Measurements from ENCODE around the gene OLA1. TPM values are rescaled to one million over a fixed set of nuclear protein-coding genes. Genes with fewer than 3 reads are reported as not detected.

Gene OLA1
- polyA plus RNA-seq, 1 of the 3 experiments (the other 2 are of a cell fraction), result 46.9 TPM

GRCh38 chr2:174263997-174264396 lies 15.7 kb upstream of the OLA1 start (continued):
- TF ChIP-seq FOSL2 (IDR thresholded peaks at IDR 0.05; ENCODE audit: borderline replicate concordance, low read depth) (peak; percentile 85), RFX5 (IDR thresholded peaks at IDR 0.05; ENCODE audit: low read length) (no peak), REST (IDR thresholded peaks at IDR 0.05; ENCODE audit: low read depth, low read length) (no peak), TEAD4 (IDR thresholded peaks at IDR 0.05; ENCODE audit: borderline replicate concordance, insufficient read depth) (no peak), ZBTB33 (IDR thresholded peaks at IDR 0.05; ENCODE audit: borderline replicate concordance, low read depth) (no peak), GATA2 (CRISPR knock-in tag; IDR thresholded peaks at IDR 0.05) (no peak), YY1 (IDR thresholded peaks at IDR 0.05; ENCODE audit: low read depth) (no peak), JUND (IDR thresholded peaks at IDR 0.05) (peak; percentile 63), SMC3 (IDR thresholded peaks at IDR 0.05; ENCODE audit: low read depth, low read length) (no peak)
- TF ChIP-seq, protein P1, sequence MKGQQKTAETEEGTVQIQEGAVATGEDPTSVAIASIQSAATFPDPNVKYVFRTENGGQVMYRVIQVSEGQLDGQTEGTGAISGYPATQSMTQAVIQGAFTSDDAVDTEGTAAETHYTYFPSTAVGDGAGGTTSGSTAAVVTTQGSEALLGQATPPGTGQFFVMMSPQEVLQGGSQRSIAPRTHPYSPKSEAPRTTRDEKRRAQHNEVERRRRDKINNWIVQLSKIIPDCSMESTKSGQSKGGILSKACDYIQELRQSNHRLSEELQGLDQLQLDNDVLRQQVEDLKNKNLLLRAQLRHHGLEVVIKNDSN (IDR thresholded peaks at IDR 0.05; ENCODE audit: borderline replicate concordance, low read depth), result no peak

DNA sequence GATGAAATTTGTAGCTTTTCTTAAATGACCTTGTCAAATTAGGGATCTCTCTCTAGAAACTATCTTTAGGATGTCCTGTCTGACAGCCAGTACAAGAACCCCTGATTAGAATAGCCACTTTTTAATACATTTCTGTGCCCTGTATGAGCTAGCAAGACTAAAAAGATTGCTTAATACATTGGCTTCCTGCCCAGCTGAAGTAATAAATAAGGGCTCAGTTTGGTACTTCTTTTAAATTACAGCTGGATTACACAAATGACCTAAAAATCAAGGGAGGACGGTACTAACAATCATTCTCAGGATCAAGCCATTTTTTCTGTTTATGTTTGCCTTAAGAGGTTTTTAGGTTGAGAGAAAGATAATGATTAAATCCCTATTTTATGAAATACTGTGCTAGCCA lies 11.6 kb upstream of the OLA1 start:
- no peak for DNase-seq
- Histone ChIP-seq H3K9me2 (no peaks in the 10 kb centered on the region), H4K20me1 (ENCODE audit: insufficient read depth) (no peaks in the 10 kb centered on the region), H2AFZ (ENCODE audit: low read depth) (no peak overlapping the region), H3F3A (replicated peaks; ENCODE audit: insufficient read depth) (peaks cover 3% of the 10 kb centered on the region), H3K4me3 (ENCODE audit: low read depth in 2 of 2, low read length in 1 of 2) (no peak overlapping the region), H3K79me2 (ENCODE audit: insufficient read depth) (no peaks in the 10 kb centered on the region), H3K27ac (ENCODE audit: low read depth in 2 of 2, low read length in 1 of 2) (no peak overlapping the region), H3K9me3 (no peaks in the 10 kb centered on the region), H3K4me2 (no peak overlapping the region), H3K9ac (no peak overlapping the region), H3K27me3 (ENCODE audit: insufficient read depth) (no peaks in the 10 kb centered on the region), H3K36me3 (replicated peaks in 1 of 2; ENCODE audit: control insufficient read depth in 1 of 2, insufficient read depth in 2 of 2, low read length in 1 of 2) (no peaks in the 10 kb centered on the region), H3K4me1 (ENCODE audit: control insufficient read depth in 1 of 2, insufficient read depth in 2 of 2, low read depth in 1 of 2, low read length in 1 of 2) (no peaks in the 10 kb centered on the region)
- TF ChIP-seq NRF1 (IDR thresholded peaks at IDR 0.05; ENCODE audit: low read depth, low read length) (no peak), MEF2A (IDR thresholded peaks at IDR 0.05; ENCODE audit: borderline replicate concordance, low read depth) (no peak), YY1 (IDR thresholded peaks at IDR 0.05; ENCODE audit: low read depth) (no peak), RAD21 (IDR thresholded peaks at IDR 0.05; ENCODE audit: low read length) (no peak), PBX3 (IDR thresholded peaks at IDR 0.05) (no peak), FOXM1 (IDR thresholded peaks at IDR 0.05; ENCODE audit: low read depth) (no peak), SMC3 (IDR thresholded peaks at IDR 0.05; ENCODE audit: low read depth, low read length) (no peak)
- TF ChIP-seq, protein P2, sequence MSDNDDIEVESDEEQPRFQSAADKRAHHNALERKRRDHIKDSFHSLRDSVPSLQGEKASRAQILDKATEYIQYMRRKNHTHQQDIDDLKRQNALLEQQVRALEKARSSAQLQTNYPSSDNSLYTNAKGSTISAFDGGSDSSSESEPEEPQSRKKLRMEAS (IDR thresholded peaks at IDR 0.05; ENCODE audit: low read depth), result no peak
- TF ChIP-seq, protein P3, sequence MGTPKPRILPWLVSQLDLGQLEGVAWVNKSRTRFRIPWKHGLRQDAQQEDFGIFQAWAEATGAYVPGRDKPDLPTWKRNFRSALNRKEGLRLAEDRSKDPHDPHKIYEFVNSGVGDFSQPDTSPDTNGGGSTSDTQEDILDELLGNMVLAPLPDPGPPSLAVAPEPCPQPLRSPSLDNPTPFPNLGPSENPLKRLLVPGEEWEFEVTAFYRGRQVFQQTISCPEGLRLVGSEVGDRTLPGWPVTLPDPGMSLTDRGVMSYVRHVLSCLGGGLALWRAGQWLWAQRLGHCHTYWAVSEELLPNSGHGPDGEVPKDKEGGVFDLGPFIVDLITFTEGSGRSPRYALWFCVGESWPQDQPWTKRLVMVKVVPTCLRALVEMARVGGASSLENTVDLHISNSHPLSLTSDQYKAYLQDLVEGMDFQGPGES (IDR thresholded peaks at IDR 0.05; ENCODE audit: low read depth, low read length), result no peak
- TF ChIP-seq, protein P1 (IDR thresholded peaks at IDR 0.05; ENCODE audit: borderline replicate concordance, low read depth), result no peak
- 31% methylated on average over 1 of the region's 1 CpG for WGBS (ENCODE audit: low lambda C conversion rate)
- ChIA-PET CTCF (no interaction called here), POLR2A (interaction anchor here (0.7 kb wide), 1 partner anchor 873 kb away, joined by 3 read pairs; no protein-coding TSS in a partner anchor)
